ENCODE measurements around the gene EML4.
"Not testable (repeated sequence)": the region's sequence is repeated elsewhere in the genome, so short reads cannot be mapped to it uniquely, and the experiment has no call there.

The EML4 gene, protein sequence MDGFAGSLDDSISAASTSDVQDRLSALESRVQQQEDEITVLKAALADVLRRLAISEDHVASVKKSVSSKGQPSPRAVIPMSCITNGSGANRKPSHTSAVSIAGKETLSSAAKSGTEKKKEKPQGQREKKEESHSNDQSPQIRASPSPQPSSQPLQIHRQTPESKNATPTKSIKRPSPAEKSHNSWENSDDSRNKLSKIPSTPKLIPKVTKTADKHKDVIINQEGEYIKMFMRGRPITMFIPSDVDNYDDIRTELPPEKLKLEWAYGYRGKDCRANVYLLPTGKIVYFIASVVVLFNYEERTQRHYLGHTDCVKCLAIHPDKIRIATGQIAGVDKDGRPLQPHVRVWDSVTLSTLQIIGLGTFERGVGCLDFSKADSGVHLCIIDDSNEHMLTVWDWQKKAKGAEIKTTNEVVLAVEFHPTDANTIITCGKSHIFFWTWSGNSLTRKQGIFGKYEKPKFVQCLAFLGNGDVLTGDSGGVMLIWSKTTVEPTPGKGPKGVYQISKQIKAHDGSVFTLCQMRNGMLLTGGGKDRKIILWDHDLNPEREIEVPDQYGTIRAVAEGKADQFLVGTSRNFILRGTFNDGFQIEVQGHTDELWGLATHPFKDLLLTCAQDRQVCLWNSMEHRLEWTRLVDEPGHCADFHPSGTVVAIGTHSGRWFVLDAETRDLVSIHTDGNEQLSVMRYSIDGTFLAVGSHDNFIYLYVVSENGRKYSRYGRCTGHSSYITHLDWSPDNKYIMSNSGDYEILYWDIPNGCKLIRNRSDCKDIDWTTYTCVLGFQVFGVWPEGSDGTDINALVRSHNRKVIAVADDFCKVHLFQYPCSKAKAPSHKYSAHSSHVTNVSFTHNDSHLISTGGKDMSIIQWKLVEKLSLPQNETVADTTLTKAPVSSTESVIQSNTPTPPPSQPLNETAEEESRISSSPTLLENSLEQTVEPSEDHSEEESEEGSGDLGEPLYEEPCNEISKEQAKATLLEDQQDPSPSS

DNA sequence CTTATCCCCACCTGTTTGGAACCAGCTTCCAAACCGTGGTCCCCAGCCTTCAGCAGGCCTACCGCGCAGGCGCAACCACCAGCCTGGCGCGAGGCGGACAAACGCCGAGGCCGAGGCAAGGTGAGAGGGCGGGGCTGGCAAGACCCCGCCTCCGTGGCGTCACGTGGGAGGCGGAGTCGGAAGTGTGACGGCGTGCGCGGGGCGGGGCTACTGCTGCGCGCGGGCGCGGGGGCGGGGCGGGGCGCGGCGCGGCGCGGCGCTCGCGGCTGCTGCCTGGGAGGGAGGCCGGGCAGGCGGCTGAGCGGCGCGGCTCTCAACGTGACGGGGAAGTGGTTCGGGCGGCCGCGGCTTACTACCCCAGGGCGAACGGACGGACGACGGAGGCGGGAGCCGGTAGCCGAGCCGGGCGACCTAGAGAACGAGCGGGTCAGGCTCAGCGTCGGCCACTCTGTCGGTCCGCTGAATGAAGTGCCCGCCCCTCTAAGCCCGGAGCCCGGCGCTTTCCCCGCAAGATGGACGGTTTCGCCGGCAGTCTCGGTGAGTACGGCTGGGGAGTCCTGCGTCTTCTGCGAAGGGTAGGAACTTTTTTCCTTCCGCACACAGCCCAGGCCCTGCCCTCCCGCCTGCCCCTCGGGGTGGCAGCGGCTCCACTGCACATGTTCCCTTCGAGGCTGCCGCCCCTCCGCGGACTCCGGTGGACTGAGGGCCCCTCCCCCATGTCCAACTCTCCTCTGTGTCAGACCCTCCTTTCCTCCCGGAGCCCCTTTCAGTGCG lies at the start of gene EML4:
EML4 (plus strand) TSS at position 254 of the 774 bp plus-strand sequence; CDS start at position 513, 259 bp downstream.
- DNase-seq (ENCODE audit: low spot score) = peak; percentile 95

- DNase-seq (ENCODE audit: low spot score) = no peak
Measured at GRCh38 chr2:42123426-42123825, 45.7 kb upstream of the EML4 start.

DNA sequence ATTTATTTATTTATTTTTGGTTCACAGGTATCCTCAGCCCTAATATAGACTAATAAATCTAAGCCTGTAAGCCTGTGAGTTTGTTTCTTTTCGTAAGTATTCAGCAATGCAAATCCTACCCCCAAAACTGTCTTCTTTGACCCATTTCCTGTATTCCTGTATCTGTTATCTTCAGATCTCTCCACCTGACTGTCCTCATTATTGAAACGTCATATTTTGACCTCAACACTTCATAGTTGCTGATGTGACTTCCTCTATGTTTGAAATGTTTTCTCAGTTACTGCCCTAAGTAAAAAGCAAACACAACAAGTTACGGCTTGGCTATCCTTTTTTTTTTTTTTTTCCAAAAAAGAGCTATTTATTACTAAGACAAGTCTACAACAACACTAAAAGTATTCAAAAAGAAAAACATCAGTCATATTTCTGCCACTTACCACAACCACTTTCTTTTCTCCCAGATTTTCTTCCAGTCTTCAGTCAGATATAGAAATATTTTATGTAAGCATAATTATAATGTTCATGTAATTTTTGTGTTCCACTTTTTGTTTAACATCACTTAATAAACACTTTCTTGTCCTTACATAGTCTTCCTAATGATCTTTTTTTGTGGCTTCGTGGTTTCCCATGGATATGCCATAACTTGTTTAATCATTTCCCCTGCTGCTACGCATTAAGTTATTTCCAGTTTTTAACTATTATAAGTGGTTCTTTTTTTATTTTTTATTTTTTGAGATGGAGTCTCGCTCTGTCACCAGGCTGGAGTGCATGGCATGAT lies 45.0 kb upstream of the EML4 start:
- peak; percentile 80 for DNase-seq (ENCODE audit: low spot score)

GRCh38 chr2:42125841-42126594 lies 43.1 kb upstream of the EML4 start:
- no peak for DNase-seq (ENCODE audit: low spot score)

DNA sequence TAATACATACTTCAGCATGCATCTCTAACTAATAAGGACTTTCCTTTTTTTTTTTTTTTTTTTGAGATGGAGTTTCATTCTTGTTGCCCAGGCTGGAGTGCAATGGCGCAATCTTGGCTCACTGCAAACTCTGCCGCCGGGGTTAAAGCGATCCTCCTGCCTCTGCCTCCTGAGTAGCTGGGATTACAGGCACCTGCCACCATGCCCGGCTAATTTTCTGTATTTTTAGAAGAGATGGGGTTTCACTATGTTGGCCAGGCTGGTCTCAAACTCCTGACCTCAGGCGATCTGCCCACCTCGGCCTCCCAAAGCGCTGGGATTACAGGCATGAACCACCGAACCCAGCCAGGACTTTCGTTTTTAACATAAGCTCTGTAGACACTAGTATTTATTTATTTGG lies 42.3 kb upstream of the EML4 start:
- not testable (repeated sequence) for DNase-seq (ENCODE audit: low spot score)

- DNase-seq (ENCODE audit: low spot score) = no peak
Measured at GRCh38 chr2:42127425-42128424, 41.4 kb upstream of the EML4 start.

DNA sequence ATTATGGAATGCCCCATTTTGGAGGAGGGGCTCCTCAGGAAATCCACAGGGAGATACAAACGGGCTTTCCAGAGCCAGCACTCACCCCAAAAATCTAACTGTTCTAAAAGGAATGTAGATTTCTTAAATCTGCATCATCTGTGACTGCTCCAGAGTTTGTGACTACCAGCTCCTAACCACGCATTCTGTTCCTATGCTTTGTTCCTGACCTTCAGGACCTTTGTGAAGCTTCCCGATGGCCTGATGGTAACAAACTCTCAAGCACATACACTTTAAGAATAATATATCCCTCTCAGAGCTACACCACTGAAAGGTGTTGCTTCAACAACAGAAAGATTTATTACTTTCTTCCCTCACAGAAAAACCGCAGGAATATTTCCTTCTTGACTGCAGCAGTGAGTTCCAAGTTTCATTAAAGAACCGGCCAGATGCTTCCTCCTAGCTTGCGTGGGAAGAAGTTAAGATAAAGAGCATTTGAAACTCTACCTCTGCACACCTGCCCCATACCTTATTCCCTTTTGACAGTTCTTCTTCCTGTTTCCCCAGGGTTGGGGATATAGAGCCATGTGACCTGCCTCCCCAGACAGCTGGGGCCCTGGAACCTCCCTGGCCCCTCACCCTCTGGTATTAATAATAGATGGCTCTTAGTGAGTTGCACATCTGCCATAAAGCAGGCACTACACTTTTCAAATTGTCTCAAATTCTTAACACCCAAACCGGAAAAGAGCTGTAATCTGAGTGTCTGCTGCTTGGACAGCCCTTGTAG lies 40.2 kb upstream of the EML4 start:
- DNase-seq (ENCODE audit: low spot score) = no peak

DNA sequence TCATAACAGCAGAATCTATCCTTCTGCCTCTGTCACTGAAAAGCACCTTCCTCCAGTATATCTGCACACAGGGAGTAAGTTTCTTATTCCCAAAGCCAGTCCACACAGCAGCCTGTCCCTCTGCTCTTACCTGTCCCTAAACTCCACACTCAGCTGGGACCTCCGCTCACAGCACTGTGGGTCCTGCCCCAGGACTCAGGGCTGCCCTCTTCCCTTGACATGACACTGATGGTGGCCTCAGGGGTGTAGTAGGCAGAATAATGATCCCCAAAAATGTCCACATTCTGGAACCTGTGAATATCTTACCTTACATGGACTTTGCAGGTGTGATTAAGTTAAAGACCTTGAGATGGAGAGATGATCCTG lies 39.7 kb upstream of the EML4 start:
- DNase-seq (ENCODE audit: low spot score) = no peak

- no peak for DNase-seq (ENCODE audit: low spot score)
Measured at GRCh38 chr2:42129947-42130346, 39.2 kb upstream of the EML4 start.

DNA sequence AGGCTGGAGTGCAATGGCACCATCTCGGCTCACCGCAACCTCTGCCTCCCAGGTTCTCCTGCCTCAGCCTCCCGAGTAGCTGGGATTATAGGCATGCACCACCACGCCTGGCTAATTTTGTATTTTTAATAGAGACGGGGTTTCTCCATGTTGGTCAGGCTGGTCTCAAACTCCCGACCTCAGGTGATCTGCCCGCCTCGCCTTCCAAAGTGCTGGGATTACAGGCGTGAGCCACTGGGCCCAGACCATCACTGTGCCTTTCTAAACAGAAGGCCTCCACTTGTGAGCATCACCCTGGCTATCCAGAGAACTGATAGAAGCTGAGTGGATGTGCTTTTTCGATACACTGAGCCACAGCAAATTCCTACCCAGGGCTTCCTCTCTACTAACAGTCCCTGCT lies 38.3 kb upstream of the EML4 start:
- not testable (repeated sequence) for DNase-seq (ENCODE audit: low spot score)

DNA sequence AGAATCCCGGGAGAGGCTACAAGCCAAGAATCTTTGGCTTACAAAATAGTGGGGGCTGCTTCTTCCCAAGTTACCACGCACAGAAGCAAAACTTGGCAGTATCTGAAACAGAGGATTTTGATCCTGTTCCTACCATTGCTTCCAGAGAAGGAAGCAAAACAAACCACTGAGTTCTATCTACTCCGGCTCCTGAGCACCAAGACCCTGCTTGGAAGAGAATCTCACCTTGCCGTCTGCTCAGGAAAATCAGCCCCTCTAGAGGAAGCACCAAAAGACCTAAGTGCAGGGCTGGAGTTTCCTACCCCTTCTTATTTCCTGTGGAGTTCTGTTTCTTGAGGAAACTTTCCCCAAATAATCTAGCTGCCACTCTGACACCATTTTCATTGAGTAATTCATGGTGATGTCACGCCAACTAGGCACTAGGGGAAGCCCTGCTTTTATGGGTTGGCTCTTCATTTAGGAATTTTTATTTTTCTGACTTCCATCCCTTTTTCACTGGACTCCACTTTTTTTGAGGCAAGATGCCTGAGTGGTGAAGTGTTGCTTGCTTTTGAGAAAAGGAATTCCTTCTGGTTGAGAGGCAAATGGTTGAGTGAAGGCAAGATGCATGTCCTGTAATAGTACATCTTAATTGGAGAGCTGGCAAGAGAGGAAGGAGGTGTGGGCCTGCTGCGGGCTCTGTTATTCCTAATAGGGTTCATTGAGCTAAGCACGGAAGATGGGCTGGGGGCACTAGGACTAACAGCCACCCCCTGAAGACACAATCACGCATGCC lies 36.8 kb upstream of the EML4 start:
- DNase-seq (ENCODE audit: low spot score) = no peak

DNA sequence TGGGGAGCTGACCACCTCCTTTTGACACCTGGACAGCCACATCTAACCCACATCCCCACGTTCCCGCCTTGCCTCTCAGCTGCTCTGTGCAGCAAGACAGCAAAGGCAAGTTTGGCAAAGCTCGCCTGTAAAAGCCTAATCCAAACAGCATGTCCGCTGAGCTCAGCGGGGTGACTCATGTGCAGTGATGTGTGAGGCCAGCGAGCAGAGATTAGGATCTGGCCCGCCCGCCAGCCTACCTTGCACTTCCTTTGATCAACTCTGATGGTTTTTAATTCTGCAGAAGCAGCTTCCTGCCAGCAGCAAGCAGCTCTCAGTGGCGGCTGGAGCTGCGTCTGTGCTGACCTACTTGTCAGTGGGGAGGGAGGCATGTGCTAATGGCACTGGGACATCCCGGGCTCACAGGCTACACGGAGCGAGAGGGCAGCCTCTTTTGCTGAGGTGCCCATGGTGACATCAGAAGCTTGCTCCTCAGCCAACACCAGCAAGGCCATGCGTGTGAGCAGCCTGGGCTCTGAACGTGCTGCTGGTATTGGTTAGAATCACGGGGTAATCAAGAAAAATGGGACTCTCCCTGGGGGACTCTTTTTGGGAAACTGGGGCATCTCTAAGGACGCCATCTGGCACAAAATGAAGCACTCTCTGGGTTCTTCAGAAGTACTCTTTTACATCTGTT lies 36.0 kb upstream of the EML4 start:
- peak; percentile 94 for DNase-seq (ENCODE audit: low spot score)

DNA sequence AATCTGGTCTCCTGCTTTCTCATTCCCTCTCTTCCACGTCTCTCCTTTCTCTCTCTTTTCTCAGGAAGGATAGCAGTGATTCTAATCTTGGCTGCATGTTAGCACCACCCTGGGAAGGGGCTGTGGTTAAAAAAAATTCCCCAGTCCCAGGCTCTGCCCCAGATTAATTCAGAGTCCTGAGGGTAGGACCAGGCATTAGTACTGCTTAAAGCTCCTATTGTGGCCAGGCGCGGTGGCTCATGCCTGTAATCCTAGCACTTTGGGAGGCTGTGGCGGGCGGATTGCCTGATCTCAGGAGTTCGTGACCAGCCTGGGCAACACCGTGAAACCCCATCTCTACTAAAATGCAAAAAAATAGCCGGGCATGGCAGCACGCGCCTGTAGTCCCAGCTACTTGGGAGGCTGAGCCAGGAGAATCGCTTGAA lies 35.4 kb upstream of the EML4 start:
- no peak for DNase-seq (ENCODE audit: low spot score)

DNA sequence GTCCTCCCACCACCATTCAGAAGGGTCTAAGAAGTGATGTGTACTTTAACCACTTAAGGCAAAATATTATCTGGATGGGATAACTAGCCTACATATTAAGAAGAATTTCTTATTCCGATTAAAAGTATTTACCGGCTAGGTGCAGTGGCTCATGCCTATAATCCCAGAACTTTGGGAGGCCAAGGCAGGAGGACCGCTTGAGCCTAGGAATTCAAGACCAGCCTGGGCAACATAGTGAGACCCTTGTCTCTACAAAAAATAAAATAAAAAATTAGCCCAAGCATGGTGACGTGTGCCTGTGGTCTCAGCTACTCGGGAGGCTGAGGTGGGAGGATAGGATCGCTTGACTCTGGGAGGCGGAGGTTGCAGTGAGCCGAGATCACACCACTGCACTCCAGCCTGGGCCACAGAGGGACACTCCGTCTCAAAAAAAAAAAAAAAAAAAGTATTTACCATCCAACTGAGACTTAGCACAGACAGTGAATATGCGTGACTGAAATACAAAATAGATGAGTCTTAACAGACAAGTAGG lies 34.7 kb upstream of the EML4 start:
- not testable (repeated sequence) for DNase-seq (ENCODE audit: low spot score)

- no peak for DNase-seq (ENCODE audit: low spot score)
Measured at GRCh38 chr2:42135381-42136312, 33.5 kb upstream of the EML4 start.

- no peak for DNase-seq (ENCODE audit: low spot score)
Measured at GRCh38 chr2:42136782-42137124, 32.4 kb upstream of the EML4 start.

Data from activated CD4-positive, alpha-beta T cell treated with anti-CD3 and anti-CD28 coated beads, Interleukin-2, Interleukin-4, amounts not matched to agents 100 ng/mL and 50 ng/mL, durations not matched to agents 16 hours and 8 hours (primary cell).